PC-9 (cell line): ENCODE results near the gene SLC41A3. TPM values are rescaled to one million over a fixed set of nuclear protein-coding genes. Genes with fewer than 3 reads are reported as not detected.

Experiments used
- BruUV-seq: library from RNA; stranded (reverse); fragments of 400-500 nt; replicated peaks from 2 replicates; lab custom pipeline; 2021; lab: Mats Ljungman, UMichigan
- CTCF ChIA-PET: fragments of 300-600 bp; sonication (Branson Sonifier 250); formaldehyde crosslinking; loops from one replicate; lab custom pipeline; 2022; ENCODE audit warnings: antibody characterized with exemption; lab: Charles Lee
- POLR2A ChIA-PET: fragments of 300-600 bp; sonication (Branson Sonifier 250); formaldehyde crosslinking; loops from one replicate; lab custom pipeline; 2022; ENCODE audit warnings: antibody characterized with exemption; ENCODE audit not compliant: unreplicated experiment; lab: Charles Lee
- DNase-seq, 2 experiments: peaks; one replicate each; pipeline versions ENCODE4 v3.0.0 to v3.0.0-alpha.2; 2015 to 2022; ENCODE audit warnings: mixed read lengths in 1 of 2
- H2AFZ ChIP-seq: fragments of 200-600 bp; sonication (generic); 2 replicates; pipeline ENCODE4 v1.8.1; 2017; ENCODE audit warnings: antibody characterized with exemption
- H3F3A ChIP-seq: fragments of 200-600 bp; sonication (generic); 2 replicates; pipeline ENCODE4 v1.8.1; 2017; ENCODE audit warnings: antibody characterized with exemption, mild to moderate bottlenecking, low read depth; ENCODE audit not compliant: insufficient read depth
- H3K27ac ChIP-seq: fragments of 200-600 bp; sonication (generic); 2 replicates; pipeline ENCODE4 v1.6.1; 2016; ENCODE audit warnings: mixed run types
- H3K27me3 ChIP-seq: fragments of 200-600 bp; sonication (generic); 2 replicates; pipeline ENCODE4 v1.6.1; 2016; ENCODE audit warnings: low read depth, mixed run types; ENCODE audit not compliant: insufficient read depth
- H3K36me3 ChIP-seq: fragments of 200-600 bp; sonication (generic); 2 replicates; pipeline ENCODE4 v1.6.1; 2016; ENCODE audit warnings: low read depth, mixed run types
- H3K4me1 ChIP-seq: fragments of 200-600 bp; sonication (generic); replicated peaks from 2 replicates; pipeline ENCODE4 v1.6.1; 2016; ENCODE audit warnings: mixed run types; ENCODE audit not compliant: insufficient read depth
- H3K4me2 ChIP-seq: fragments of 200-600 bp; sonication (generic); 2 replicates; pipeline ENCODE4 v1.6.1; 2017; ENCODE audit warnings: mixed run types
- H3K4me3 ChIP-seq: fragments of 200-600 bp; sonication (generic); 2 replicates; pipeline ENCODE4 v1.6.1; 2016; ENCODE audit warnings: mixed run types
- H3K79me2 ChIP-seq: fragments of 200-600 bp; sonication (generic); 2 replicates; pipeline ENCODE4 v1.6.1; 2017; ENCODE audit warnings: low read depth, mixed run types
- H3K9me2 ChIP-seq: fragments of 200-600 bp; sonication (generic); 2 replicates; pipeline ENCODE4 v1.8.1; 2017; ENCODE audit warnings: mild to moderate bottlenecking; ENCODE audit not compliant: insufficient read depth
- H3K9me3 ChIP-seq: fragments of 200-600 bp; sonication (generic); 2 replicates; pipeline ENCODE4 v1.8.1; 2016; ENCODE audit warnings: low read depth; ENCODE audit not compliant: insufficient read depth
- H4K20me1 ChIP-seq: fragments of 200-600 bp; sonication (generic); 2 replicates; pipeline ENCODE4 v1.8.1; 2017; ENCODE audit not compliant: insufficient read depth
- EZH2 ChIP-seq: fragments of 200-600 bp; sonication (generic); IDR thresholded peaks from 2 replicates; pipeline ENCODE4 v1.8.0; 2017; ENCODE audit warnings: antibody characterized with exemption, low read depth
- intact Hi-C: fragments of 100-400 bp; cut with micrococcal nuclease; formaldehyde crosslinking; loops from one replicate; pipeline ENCODE4 v1.10.0; 2022; ENCODE audit not compliant: unreplicated experiment
- total RNA-seq: library from RNA; stranded (reverse); gene quantifications from 2 replicates; pipeline ENCODE4 v1.2.3, GENCODE V29; 2021
- TF ChIP-seq, protein P1 (sequence below): fragments of 200-600 bp; sonication (generic); conservative IDR thresholded peaks from 2 replicates; pipeline ENCODE4 v1.6.1; 2017; ENCODE audit warnings: mixed run types, antibody characterized with exemption, mild to moderate bottlenecking, moderate library complexity

Gene SLC41A3
- total RNA-seq, 1 experiment from 2014 or later, result 67.0 TPM

DNA sequence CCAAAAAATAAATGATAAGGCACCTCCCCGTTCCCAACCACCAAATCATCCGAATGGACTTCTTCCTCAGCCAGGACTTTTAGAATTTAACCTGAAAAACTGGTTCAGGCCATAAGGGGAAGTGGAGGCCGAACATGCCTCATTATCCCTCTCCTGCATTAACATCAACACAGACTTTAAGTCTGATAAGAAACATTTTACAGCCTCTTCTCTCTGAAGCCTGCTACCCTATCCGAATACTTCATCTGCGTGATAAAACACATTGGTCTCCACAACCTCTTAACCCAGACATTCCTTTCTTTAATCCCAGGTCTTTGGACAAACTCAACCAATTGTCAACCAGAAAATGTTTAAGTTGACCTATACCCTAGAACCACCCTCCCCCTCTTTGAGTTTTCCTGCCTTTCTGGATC is 850 bp upstream of the SLC41A3 start:
- ChIA-PET POLR2A (interaction anchor here (0.6 kb wide), 1 partner anchor 95 kb away, joined by 5 read pairs; no protein-coding TSS in a partner anchor), CTCF (interaction anchor here (0.9 kb wide), 1 partner anchor 113 kb away, joined by 3 read pairs; no protein-coding TSS in a partner anchor)
- Histone ChIP-seq H3F3A (peaks cover 26% of the 10 kb centered on the region; the same call in 1 of the 2 replicates), H3K36me3 (no peaks in the 10 kb centered on the region), H3K4me2 (peak overlapping the region; percentile 84), H2AFZ (peak overlapping the region; percentile 85), H3K4me3 (peak overlapping the region; percentile 83), H3K9me3 (no peaks in the 10 kb centered on the region; the same call in none of the 2 replicates), H3K4me1 (peaks cover 23% of the 10 kb centered on the region), H3K9me2 (no peaks in the 10 kb centered on the region), H3K27me3 (no peaks in the 10 kb centered on the region), H4K20me1 (no peaks in the 10 kb centered on the region), H3K27ac (no peak overlapping the region), H3K79me2 (no peaks in the 10 kb centered on the region)
- no TSS peak for BruUV-seq
- no peak for DNase-seq
- intact Hi-C loops, result loop anchor here (1.0 to 5.0 kb wide), 4 partner anchors 94 to 156 kb away; no protein-coding TSS in a partner anchor
- TF ChIP-seq, protein P1, sequence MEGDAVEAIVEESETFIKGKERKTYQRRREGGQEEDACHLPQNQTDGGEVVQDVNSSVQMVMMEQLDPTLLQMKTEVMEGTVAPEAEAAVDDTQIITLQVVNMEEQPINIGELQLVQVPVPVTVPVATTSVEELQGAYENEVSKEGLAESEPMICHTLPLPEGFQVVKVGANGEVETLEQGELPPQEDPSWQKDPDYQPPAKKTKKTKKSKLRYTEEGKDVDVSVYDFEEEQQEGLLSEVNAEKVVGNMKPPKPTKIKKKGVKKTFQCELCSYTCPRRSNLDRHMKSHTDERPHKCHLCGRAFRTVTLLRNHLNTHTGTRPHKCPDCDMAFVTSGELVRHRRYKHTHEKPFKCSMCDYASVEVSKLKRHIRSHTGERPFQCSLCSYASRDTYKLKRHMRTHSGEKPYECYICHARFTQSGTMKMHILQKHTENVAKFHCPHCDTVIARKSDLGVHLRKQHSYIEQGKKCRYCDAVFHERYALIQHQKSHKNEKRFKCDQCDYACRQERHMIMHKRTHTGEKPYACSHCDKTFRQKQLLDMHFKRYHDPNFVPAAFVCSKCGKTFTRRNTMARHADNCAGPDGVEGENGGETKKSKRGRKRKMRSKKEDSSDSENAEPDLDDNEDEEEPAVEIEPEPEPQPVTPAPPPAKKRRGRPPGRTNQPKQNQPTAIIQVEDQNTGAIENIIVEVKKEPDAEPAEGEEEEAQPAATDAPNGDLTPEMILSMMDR, result no peak
- TF ChIP-seq EZH2, result no peak

DNA sequence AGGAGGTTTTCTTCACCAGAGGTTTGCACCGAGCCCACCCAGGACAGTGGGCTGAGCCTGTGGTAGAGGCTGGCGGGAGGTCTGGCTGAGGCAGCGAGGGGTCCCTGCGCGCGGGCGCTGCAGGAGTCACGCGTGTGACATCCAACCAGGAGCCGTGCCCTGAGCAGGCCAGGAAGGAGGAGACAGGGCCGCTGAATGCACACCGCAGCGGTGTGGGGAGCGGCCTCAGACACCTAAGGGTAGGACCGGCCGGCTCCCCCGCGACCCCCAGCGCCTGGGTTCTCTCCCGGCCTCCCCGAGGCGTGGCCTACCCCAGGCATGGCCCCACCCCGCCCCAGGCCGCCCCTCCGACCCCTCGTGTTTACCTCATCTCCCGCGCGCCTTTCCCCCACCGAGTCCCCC is 412 bp downstream of the SLC41A3 start:
- CTCF ChIA-PET, result no interaction called here
- peak overlapping the region; percentile 83 for H3K4me3 ChIP-seq
- H3K79me2 ChIP-seq, result no peaks in the 10 kb centered on the region
- peaks cover 26% of the 10 kb centered on the region; the same call in 1 of the 2 replicates for H3F3A ChIP-seq
- H3K9me3 ChIP-seq, result no peaks in the 10 kb centered on the region; the same call in none of the 2 replicates
- intact Hi-C loops, result loop anchor here (5.0 kb wide), 2 partner anchors 106 to 114 kb away; no protein-coding TSS in a partner anchor
- POLR2A ChIA-PET, result no interaction called here
- H3K4me1 ChIP-seq, result peaks cover 23% of the 10 kb centered on the region
- no peaks in the 10 kb centered on the region for H3K36me3 ChIP-seq
- H3K4me2 ChIP-seq, result peak overlapping the region; percentile 84
- no peak overlapping the region for H3K27ac ChIP-seq
- no peaks in the 10 kb centered on the region for H4K20me1 ChIP-seq
- DNase-seq, result peak in 1 of 2 experiments; percentile 40
- no peaks in the 10 kb centered on the region for H3K9me2 ChIP-seq
- H2AFZ ChIP-seq, result peak overlapping the region; percentile 87
- no peaks in the 10 kb centered on the region for H3K27me3 ChIP-seq
- BruUV-seq, result no TSS peak
- TF ChIP-seq, protein P1, result no peak
- TF ChIP-seq EZH2, result no peak

DNA sequence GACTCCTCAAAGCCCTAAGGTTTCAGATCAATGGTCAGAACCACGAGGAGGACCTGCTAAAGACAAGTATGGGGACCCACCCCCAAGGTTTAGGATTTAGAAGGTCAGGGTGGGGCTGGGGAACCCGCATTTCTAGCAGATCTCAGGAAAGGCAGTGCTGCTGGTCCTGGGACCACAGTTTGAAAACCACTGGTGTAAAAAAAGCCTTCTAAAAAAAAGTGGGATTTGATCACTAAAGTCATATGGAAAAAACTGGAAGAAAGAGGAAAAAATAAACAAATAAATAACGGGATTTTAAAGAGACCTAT is 832 bp downstream of the SLC41A3 start:
- H3K36me3 ChIP-seq, result no peaks in the 10 kb centered on the region
- no TSS peak for BruUV-seq
- H2AFZ ChIP-seq, result peak overlapping the region; percentile 87; the same call in 1 of the 2 replicates
- intact Hi-C loops, result loop anchor here (5.0 kb wide), 2 partner anchors 106 to 114 kb away; no protein-coding TSS in a partner anchor
- peaks cover 23% of the 10 kb centered on the region for H3K4me1 ChIP-seq
- H3K4me2 ChIP-seq, result peak overlapping the region; percentile 84
- TF ChIP-seq EZH2, result no peak
- TF ChIP-seq, protein P1, result no peak
- H3K27me3 ChIP-seq, result no peaks in the 10 kb centered on the region
- no peaks in the 10 kb centered on the region; the same call in none of the 2 replicates for H3K9me3 ChIP-seq
- no peaks in the 10 kb centered on the region for H3K9me2 ChIP-seq
- no peaks in the 10 kb centered on the region for H3K79me2 ChIP-seq
- CTCF ChIA-PET, result no interaction called here
- POLR2A ChIA-PET, result interaction anchor here (0.7 kb wide), 1 partner anchor 1425 kb away, joined by 3 read pairs; no protein-coding TSS in a partner anchor
- H3K27ac ChIP-seq, result no peak overlapping the region
- H3F3A ChIP-seq, result peaks cover 26% of the 10 kb centered on the region; the same call in 1 of the 2 replicates
- peak overlapping the region; percentile 83 for H3K4me3 ChIP-seq
- H4K20me1 ChIP-seq, result no peaks in the 10 kb centered on the region
- no peak for DNase-seq
